M059J (cell line): Measurements from ENCODE around the gene NELFCD. TPM values are rescaled to one million over a fixed set of nuclear protein-coding genes. Genes with fewer than 3 reads are reported as not detected.
"Not testable (repeated sequence)": the region's sequence is repeated elsewhere in the genome, so short reads cannot be mapped to it uniquely, and the experiment has no call there.

Source experiments
- DNase-seq: peaks from one replicate; pipeline ENCODE4 v3.0.0-alpha.2; 2012; ENCODE audit warnings: low read depth
- total RNA-seq: library from RNA; depleted of rRNA; stranded (reverse); fragments of >200 nt; shearing (Covaris generic); gene quantifications from 2 replicates; pipeline ENCODE4 v1.2.3, GENCODE V29; 2014

Gene NELFCD
- total RNA-seq, 1 experiment from 2014 or later: 85.1 TPM

DNA sequence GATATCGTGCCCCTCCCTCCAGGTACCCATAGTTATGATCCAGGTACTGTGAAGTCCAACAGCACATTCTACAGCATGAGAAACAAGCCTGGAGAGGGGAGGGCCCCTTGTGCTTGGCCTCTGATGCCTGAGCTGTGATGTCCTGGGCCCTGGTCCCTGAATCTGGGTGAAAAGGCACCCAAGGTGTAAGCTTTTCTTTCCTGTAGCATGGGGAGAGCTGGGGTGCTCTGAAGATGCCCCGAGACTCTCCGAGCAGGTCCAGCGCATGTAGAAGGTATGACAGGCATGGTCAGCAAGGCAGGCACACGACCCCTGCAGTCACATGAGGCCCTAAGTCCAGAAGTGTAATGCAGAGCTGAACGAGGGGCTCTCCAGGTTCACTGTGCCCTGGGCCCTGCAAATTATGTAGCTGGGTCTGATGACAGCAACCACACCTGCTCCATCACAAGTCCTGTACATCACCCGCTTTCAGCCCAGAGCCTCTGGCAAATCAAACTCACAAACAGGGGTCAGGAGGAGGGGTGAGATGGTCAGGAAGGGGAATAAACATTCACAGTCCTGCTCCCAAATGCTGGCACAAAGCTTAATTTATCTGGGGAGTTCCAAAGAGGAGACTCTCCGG lies 27.8 kb downstream of the NELFCD start:
- DNase-seq: no peak

DNA sequence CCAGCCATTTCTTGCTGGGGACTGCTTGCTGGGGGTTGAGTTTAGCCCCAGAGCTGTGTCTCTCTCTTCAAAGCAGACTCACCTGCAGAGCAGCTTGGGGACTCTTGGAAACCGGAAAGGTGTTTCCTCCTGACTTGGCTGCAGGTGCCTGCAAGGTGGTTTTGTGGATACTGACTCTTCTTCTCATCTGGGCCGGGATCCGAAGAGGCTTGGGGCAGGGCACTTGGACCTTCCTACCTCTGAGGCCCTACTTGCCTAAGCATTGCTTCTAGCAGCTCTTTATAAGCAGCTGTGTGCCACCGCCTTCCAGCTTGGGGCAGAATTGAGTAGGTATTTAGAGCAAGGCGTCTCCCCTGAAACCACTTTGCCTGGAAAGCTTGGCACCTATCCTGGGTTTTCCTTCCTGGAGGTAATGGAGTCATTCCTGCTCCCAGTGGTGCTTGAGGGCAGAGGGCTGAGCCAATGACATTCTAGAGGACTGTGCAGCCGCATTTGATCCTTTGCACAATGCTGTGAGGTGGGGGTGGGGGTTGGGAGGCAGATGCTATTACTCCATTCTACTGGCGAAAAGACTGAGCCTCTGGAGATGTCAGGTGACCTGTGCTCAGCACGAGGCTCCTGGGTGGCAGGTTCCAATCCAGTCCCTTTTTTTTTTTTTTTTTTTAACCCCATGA lies 29.4 kb downstream of the NELFCD start:
- peak; percentile 97 for DNase-seq

DNA sequence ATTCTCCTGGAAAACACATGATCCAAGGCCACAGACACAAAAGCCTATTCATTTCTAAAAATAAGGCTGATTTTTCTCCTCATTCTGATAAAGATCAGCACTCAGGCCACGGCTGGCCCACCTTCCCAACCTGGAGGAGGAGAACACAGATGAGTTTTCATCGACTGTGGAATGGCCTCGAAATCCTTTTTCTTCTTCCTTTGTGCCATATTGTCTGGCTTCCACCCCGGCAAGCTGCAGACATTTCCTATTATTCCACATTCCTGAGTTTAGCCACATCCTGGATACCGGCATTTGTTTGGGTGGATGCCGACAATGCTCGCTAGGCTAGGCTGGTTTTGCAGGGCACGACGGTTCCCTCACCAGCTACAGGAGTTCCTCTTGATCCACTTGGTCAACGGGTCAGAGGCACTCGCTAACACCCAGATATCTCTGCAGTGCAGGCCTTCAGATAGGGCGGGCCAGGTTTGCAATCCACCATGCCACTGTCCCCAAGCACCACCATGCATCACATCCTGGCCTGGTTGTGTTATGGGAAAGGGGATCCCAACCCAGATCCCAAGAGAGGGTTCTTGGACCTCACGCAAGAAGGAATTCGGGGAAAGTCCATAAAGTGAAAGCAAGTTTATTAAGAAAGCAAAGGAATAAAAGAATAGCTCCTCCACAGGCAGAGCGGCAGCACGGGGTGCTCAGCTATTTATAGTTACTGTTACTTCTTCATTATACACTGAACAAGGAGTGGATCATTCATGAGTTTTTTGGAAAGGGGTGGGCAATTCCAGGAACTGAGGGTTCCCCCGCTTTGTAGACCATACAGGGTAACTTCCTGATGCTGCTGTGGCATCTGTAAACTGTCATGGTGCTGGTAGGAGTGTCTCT lies 30.2 kb downstream of the NELFCD start:
- DNase-seq: peak; percentile 99

DNA sequence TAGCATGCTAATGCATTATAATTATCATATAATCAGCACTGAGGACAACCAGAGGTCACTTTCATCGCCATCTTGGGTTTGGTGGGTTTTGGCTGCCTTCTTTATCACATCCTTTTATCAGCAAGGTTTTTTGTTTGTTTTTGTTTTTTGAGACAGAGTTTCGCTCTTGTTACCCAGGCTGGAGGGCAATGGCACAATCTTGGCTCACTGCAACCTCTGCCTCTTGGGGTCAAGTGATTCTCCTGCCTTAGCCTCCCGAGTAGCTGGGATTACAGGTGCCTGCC lies 30.8 kb downstream of the NELFCD start:
- DNase-seq: not testable (repeated sequence)

DNA sequence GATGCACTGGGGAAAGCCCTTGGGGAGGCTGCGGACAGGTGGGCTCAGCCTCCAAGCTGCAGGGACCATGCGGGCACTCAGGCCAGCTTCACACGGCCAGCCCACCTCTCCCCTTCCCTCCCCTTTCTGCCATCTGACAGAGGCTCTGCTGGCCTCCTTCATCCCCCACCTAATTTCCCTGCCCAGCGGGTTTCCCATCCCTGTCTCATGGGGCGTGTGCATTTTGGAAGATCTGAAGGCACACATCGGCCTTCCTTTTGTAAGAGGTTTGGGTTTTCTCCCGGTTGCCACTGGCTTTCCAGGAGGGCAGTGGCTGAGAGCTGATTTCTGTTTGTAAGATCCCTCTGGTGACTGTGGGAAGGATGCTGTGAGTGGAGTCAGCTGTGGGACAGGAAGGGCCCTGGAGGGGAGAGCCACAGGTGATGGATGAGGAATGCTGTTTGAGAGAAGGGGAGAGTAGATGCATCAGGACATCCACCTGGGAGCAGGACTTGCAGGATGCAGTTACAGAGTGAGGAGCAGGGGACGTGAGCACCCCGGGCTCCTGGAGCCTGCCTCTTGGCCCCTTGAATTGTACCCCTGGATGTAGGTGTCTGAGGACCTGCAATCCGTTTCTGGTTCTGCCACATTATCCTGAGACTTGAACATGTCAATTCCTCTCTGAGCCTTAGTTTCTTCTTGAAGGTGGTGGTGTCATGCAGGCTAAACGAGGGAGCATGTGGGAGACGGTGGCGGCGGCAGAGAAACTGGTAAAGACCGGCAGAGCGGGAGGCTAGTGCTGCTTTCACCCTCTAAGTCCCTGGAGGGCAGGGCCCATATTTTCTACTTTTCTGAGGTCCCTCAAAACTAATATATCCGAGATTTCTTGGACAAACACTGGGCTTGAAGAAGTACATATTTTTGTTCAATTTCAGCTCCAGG lies 32.2 kb downstream of the NELFCD start:
- no peak for DNase-seq

DNA sequence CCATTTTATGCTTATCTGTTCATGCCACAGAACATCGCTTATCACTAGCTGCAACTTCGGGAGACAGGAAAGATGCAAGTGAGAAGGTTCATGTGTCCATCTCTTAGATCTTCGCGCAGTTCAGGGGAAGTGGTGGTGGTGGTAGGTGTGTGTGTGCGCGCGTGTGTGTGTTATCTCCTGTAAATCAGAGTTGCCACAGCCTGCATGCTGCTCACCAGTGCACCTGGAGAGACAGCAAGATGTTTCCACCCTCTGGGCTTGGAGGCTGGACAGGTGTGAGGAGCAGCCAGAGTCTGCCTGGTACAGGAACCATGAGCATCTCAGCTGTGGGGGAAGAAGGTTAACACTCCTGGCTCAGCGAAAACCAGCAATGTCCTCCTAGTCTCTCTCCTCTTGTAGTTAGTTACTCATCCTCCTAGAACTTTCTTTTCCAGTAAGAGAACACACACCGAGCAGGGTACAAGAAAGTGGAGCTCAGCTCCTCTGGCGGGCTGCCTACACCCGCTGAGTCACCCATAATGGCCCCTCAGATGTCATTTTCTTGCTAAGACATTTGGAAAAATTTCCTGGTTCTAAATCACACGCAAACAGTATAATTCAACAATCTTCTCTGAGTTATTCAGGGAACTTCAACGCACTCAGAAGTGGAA lies 33.0 kb downstream of the NELFCD start:
- peak; percentile 92 for DNase-seq

DNA sequence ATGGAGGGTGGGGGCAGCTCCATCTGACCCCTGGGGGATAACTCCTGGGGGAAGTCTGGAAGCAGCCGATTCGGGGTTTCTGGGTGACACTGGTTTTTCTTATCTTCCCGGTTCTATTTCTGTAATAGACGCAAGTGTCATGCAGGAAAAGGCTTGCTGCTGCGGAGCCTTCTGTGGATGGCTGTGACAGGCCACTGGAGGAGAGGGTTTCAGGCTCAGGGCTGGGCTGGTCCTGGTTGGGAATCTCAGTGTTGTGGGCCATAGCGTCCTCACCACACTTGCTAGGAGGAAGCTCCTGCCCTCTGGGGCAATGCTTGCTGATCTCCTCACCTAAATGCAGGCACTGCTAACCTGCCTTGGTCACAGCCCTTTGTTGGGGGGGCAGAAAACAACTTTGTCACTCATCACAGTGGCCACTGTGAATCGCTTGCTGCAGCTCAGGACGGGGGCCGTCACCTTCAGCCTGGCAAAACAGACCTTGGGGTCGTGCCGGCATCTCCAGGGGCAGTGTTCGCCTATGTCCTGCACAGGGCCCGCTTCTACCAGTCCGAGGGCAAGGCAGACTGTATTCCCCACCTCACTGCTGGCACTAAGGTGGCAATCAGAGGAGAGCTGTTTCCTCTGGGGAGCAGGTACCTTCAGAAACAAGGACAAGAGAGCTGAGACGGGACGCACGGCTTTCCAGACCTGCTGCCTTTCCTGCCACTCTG lies 33.8 kb downstream of the NELFCD start:
- no peak for DNase-seq

DNA sequence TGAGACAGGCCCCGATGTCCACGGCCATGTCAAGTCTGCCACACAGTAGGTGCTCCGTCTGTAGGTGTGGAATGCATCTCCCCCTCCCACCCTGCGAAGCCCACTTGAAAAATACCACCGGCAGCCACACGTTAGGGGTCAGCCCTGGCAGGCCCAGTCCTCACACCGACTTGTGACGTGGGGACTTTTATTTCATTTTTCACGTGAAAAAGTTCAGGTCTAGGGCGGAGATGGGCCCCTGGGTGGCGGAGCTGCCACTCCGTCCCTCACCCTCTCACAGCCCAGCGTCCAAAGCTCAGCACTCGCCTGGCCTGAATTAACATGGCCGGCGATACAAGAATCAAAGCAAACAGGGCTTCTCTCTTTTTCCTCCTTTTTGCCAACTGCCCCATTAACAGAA lies 34.4 kb downstream of the NELFCD start:
- no peak for DNase-seq

DNA sequence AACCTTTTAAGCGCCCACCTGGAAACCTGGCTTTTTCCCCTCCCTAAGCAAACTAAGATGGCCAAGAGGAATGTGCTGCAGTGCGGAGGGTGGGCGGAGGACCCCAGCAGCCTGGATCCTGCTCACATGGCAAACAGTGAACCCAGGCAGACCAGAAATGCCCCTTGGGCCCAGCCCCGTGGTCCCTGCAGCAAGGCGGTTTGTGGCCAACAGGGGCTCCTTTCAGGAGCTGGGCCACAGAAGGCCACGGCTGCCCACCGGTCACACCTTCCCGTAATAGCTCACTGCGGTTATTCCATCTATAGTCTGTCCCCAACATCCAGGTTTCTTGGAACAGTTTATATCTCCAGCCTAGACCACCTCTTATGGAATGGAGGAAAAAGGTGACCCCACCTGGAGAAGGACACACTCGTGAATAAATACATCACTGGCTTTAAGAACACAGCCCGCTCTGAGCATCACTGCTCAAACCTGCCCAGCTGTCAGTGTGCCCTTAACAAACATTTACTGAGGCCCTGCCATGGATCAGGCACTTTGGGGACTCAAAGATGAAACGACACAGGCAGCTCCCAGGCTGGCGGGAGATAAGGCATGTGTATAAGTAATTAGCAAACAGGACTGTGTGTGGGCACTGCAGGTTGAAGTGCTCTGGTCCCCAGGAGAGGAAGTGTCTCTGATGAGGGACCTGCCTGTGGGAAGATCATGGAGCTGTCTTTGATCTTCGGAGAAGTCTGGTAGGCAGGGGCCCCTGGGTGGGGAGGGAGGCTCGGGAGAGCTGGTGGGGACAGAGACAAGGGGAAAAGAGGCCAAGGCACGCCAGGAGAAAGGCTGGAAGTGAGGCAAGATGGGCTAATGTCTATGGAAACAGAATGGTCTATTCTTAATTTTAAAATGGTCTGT lies 35.0 kb downstream of the NELFCD start:
- DNase-seq: no peak

DNA sequence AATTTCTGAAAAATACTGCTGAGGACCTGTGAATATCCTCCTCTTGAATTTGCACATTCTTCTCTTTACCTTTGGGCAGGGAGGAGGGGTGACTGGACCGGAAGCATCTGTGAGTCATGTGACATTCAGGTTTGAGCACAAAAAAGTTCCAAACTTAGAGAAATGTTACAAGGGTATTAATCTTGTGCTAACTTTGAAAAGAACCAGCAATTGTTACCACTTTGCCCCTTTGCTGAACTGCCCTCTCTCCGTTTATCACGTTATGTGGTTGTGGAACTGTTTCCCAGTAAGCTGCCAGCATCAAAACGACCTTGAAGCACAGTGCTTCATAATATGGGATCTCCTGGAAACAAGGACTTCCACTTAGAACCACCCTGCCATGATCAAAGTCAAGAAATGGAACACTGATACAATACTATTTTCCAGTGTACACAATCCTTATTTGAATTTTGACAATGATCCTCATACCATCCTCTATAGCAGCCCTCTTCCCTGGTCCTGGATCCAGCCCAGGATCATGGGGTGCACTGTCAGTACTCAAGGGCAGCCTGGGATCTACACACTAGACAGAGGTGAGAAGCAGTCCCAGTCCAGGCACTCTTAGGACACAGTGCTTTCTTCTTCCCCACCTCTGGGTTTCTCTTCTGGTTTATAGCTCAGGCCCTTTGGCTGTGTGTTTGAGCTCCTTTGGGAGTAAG lies 35.9 kb downstream of the NELFCD start:
- peak; percentile 56 for DNase-seq

DNA sequence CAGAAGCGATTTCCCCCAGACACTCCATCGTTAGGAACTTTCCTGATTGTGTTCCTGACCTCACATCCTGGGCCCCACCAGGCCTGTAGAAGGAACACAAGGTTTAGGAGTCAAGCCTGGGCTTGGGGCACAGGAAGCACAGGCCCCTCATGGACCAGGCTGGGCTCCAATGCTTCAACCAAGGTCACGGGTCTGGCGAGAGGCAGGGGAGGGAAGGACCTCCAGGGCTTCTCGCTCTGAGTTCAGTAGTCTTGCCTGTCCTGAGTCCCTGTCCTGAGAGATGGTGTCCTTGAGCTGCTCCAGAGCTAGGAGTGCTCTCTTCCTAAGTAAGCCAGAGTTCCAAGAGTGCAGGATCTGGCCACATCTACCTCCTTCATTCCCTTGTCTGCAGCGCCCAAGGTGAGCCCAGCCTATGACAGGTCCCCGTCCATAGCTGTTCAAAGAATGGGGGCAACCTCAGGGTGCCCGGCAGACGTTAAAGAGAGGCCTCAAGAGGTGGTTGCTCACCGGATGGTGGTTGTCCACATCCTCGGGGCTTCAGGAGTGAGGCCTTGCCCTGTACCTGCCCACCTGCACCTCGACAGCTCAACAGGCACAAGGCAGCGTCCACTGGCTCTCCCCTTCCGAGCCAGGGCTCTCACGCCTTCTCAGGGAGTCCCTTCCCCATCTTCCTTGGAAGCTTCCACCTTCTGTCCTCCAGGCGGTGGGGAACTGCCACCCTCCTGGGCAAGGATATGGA lies 36.6 kb downstream of the NELFCD start:
- DNase-seq: no peak

DNA sequence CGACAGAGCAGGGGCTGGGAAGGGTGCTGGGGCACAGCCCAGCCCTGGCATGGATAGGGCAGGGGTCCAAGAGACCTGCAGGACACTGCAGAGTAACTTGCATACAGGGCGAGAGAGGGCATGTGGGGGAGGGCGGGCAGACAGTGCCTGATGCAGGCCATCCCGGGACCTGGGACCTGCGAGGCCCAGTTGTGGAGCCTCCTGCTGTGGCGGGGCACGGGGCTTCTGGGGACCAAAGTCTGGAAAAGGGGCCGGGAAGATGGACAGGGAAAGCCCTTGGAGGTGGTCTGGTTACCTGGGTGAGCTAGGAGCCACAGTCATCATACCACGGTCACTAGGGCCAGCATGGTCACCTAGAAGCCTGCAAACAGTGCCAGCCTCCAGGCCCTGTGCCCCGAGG lies 37.8 kb downstream of the NELFCD start:
- DNase-seq: no peak

DNA sequence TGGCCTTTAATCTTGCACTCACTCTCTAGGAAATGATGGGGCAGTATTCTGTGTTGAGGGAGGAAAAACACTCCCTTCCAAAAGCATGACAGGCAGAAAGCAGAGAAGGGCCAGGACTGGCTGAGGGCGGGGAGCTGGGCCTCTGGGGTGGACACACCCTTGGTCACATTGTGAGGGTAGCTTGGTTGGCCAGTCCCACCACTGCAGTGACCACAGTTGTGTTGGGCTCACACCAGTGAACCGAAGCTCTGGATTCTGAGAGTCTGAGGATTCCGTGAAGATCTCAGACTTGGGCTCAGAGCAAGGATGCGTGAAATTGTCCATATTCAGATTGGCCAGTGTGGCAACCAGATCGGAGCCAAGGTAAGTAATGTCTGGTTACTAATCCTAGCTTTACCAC lies 38.2 kb downstream of the NELFCD start, which contains the start of gene TUBB1:
Gene TUBB1 (plus strand): TSS at position 213 of the 400 bp plus-strand sequence. CDS start 94 bp downstream, at position 307.
- DNase-seq: no peak

DNA sequence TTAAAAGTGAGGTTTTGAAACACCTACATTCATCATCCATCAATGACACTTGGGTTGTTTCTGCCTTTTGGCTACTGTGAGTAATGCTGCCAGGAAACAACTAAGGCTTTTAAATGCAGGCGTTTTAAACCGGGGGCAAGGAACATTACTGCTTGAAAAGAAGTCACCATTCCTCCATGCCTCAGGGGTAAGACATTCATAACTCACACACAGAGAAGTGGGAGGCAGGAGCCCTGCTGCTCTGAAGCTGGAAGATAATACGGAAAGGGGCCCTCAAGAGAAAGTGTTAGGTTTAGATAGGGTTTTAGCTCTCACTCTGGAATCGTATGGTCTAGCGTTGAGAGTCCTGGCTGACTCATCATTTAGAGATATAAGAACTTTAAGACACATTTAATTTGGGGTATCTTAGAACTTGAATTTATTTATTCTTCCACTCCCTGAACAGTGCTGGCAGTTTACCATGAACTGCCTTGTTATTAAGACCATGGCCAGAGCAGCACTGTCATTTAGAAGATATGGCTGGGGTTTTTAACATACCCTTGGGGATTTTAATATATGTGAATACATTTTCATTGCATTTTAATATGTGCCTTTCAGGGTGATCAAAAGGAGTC lies 40.0 kb downstream of the NELFCD start:
- peak; percentile 95 for DNase-seq

DNA sequence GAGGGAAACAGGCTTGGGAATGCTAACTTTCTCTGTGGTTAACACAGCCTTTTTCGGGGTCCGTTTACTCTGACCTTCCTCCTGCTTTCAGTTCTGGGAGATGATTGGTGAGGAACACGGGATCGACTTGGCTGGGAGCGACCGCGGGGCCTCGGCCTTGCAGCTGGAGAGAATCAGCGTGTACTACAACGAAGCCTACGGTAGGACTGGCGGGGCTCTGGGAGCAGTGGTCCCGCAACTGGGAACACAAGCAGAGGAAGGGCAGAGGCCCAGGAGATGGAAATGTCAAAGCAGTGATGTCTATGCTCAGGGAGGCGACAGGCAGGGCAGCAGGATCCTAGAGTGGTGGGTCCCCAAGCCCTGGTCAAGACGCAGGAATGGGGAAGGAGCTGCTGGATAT lies 41.7 kb downstream of the NELFCD start:
- DNase-seq: no peak

DNA sequence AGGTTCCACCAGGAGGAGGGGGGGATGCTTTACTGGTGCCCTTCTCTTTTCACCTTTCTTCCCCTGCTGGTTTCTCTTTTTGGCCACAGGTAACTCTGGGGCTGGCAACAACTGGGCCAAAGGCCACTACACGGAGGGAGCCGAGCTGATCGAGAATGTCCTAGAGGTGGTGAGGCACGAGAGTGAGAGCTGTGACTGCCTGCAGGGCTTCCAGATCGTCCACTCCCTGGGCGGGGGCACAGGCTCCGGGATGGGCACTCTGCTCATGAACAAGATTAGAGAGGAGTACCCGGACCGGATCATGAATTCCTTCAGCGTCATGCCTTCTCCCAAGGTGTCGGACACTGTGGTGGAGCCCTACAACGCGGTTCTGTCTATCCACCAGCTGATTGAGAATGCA lies 42.6 kb downstream of the NELFCD start:
- no peak for DNase-seq

DNA sequence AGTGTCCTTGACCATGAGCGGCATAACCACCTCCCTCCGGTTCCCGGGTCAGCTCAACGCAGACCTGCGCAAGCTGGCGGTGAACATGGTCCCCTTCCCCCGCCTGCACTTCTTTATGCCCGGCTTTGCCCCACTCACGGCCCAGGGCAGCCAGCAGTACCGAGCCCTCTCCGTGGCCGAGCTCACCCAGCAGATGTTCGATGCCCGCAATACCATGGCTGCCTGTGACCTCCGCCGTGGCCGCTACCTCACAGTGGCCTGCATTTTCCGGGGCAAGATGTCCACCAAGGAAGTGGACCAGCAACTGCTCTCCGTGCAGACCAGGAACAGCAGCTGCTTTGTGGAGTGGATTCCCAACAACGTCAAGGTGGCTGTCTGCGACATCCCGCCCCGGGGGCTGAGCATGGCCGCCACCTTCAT lies 43.1 kb downstream of the NELFCD start:
- DNase-seq: no peak

DNA sequence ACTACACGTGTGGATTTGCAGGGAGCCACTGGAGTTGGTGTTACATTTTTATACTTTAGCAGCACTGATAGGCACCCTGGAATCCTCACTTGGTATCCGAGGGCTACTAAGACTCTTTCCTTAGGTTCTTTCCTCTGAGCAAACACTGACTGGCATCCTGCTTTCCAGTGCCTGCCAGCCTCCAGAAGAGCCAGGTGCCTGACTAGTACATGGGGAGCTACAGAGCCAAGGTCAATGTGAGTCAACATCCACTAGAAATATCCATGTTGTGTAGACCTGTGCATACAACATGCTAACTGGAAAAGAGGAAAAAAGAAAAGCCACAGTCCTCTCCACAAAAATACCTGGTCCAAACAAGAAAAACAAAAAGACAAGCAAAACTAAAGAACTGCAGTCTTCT lies 44.0 kb downstream of the NELFCD start:
- DNase-seq: no peak
